HL-60/S4 (cell line): Measurements from ENCODE around the gene ACAN.

Experiments used
- in situ Hi-C: fragments of 300-500 bp; cut with MboI; formaldehyde crosslinking; loops from 2 replicates; pipeline ENCODE4 v1.14.3; 2022; ENCODE audit warnings: low sequenced_read_pairs

ACAN gene

DNA sequence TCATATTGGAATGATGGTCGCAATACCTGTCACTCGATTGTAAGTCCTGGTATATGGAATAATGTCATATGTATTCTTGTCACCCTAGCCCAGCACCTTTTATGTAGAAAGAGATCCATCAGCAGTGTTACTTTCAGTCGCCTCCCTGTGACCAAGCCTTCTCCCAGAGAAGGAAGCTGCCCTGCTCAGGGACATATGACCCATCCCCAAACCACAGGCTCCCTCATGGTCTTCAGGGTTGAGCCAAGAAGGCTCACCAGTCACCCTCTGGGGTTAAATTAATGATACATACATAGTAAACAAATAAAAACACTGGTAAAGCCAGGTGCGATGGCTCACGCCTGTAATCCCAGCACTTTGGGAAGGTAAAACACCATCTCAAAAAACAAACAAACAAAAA is 114.5 kb downstream of the ACAN start:
- in situ Hi-C loops, result loop anchor here (25.0 kb wide), 1 partner anchor 270 kb away; no protein-coding TSS in a partner anchor

DNA sequence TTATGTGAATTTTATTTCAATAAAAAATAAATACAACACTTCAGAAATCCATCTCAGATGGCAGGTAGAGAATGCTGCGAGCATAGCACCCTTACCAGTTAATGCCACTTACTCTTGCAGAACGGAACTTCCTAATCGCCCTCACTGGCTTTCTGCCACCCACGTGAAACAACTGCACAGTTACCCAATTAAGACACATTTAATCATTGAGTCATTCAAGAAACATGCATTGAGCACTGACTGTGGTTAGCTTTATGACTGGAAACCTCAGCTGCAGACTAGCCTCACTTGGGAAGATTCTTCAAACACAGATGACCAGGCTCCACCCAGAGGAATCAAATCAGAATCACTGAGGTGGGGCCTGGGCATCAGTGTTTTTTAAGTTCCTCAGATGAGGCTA is 115.5 kb downstream of the ACAN start:
- in situ Hi-C loops, result loop anchor here (25.0 kb wide), 1 partner anchor 269 kb away; no protein-coding TSS in a partner anchor

DNA sequence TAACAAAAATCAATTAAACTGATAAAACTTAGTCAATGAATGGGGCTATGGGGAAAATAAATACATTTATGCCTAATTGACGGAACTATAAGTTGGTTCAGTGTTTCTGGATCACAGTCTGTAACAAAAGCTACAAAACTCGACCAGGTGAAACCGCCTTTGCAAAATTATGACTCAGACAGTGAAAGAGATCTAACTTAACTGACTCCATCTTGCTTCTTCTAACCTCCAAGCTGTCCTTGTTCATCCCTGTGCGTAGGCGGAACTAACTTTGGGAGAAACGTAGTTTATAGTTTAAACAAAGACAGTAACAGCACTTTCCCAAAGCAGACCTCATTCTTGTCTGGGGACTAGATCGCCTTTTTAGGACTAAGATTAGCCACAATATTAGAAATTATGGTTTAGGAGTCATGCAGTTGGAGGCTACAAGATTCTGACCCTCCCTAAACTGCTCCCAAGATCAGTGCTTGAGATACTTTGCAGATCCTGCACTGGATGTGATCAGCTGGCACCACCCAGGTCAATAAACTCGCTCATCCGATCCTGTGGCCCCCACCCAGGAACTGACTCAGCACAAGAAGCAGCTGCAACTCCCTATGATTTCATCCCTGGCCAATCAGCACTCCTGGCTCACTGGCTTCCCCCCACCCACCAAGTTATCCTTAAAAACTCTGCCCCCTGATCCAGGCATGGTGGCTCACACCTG is 117.1 kb downstream of the ACAN start:
- in situ Hi-C loops, result loop anchor here (25.0 kb wide), 1 partner anchor 267 kb away; no protein-coding TSS in a partner anchor

DNA sequence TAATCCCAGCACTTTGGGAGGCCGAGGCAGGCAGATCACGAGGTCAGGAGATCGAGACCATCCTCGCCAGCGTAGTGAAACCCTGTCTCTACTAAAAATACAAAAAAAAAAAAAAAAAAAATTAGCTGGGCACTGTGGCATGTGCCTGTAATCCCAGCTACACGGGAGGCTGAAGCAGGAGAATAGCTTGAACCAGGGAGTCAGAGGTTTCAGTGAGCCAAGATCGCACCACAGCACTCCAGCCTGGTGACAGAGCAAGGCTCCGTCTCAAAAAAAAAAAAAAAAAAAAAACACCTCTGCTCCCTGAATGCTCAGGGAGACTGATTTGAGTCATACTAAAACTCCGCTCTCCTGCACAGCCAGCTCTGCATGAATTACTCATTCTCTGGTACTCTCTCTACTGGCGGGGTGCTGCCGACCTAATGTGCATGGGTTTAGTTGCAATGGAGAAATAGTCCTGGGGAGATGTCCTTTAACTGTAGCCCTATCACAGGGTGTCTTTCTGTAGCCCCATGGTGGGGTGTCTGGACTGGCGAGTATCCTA is 117.7 kb downstream of the ACAN start:
- in situ Hi-C loops, result loop anchor here (25.0 kb wide), 1 partner anchor 266 kb away; no protein-coding TSS in a partner anchor
